ENCODE data around the gene ARMC6.
A peak's percentile ranks its signal among the peaks of the same experiment; 100 is the strongest.
"Not testable (repeated sequence)": the region's sequence is repeated elsewhere in the genome, so short reads cannot be mapped to it uniquely, and the experiment has no call there.

Gene ARMC6

GRCh38 chr19:19022380-19022961 lies 10.9 kb upstream of the ARMC6 start:
- no peak for DNase-seq (ENCODE audit: low read depth in 2 of 2)

GRCh38 chr19:19023376-19023775 lies 10.0 kb upstream of the ARMC6 start:
- not testable (repeated sequence) for DNase-seq (ENCODE audit: low read depth in 2 of 2)

- DNase-seq (ENCODE audit: low read depth in 2 of 2) = no peak
These were observed 7.5 kb upstream of the ARMC6 start for GRCh38 chr19:19025861-19026260.

GRCh38 chr19:19026299-19026971 lies 7.0 kb upstream of the ARMC6 start:
- DNase-seq (ENCODE audit: low read depth in 2 of 2) = no peak

GRCh38 chr19:19027228-19027627 lies 6.2 kb upstream of the ARMC6 start:
- DNase-seq (ENCODE audit: low read depth in 2 of 2) = no peak

- DNase-seq (ENCODE audit: low read depth in 2 of 2) = no peak
These were observed 4.9 kb upstream of the ARMC6 start for GRCh38 chr19:19028526-19028925.

GRCh38 chr19:19031891-19032290 lies 1.5 kb upstream of the ARMC6 start:
- no peak for DNase-seq (ENCODE audit: low read depth in 2 of 2)

- peak in 1 of 2 donors; percentile 56 for DNase-seq (ENCODE audit: low read depth in 2 of 2)
These were observed 805 bp upstream of the ARMC6 start for GRCh38 chr19:19032420-19033175.

GRCh38 chr19:19033176-19033425 lies 302 bp upstream of the ARMC6 start:
- no peak for DNase-seq (ENCODE audit: low read depth in 2 of 2)

GRCh38 chr19:19034204-19034624 lies 811 bp downstream of the ARMC6 start:
- DNase-seq (ENCODE audit: low read depth in 2 of 2) = peak; percentile 23 to 51

- DNase-seq (ENCODE audit: low read depth in 2 of 2) = no peak
These were observed 6.5 kb downstream of the ARMC6 start for GRCh38 chr19:19039901-19040300.

- DNase-seq (ENCODE audit: low read depth in 2 of 2) = no peak
These were observed 7.0 kb downstream of the ARMC6 start for GRCh38 chr19:19040417-19040816.

GRCh38 chr19:19042732-19043280 lies 9.4 kb downstream of the ARMC6 start:
- no peak for DNase-seq (ENCODE audit: low read depth in 2 of 2)

GRCh38 chr19:19043481-19043880 lies 10.1 kb downstream of the ARMC6 start:
- DNase-seq (ENCODE audit: low read depth in 2 of 2) = no peak

- no peak for DNase-seq (ENCODE audit: low read depth in 2 of 2)
These were observed 10.5 kb downstream of the ARMC6 start for GRCh38 chr19:19043881-19044280.

GRCh38 chr19:19049406-19049805 lies 16.0 kb downstream of the ARMC6 start:
- DNase-seq (ENCODE audit: low read depth in 2 of 2) = no peak

- no peak for DNase-seq (ENCODE audit: low read depth in 2 of 2)
These were observed 16.7 kb downstream of the ARMC6 start for GRCh38 chr19:19050104-19050503.

- DNase-seq (ENCODE audit: low read depth in 2 of 2) = no peak
These were observed 17.3 kb downstream of the ARMC6 start for GRCh38 chr19:19050731-19051130.

- no peak for DNase-seq (ENCODE audit: low read depth in 2 of 2)
These were observed 18.2 kb downstream of the ARMC6 start for GRCh38 chr19:19051478-19052213.

- no peak for DNase-seq (ENCODE audit: low read depth in 2 of 2)
These were observed 19.5 kb downstream of the ARMC6 start for GRCh38 chr19:19052921-19053320.

- DNase-seq (ENCODE audit: low read depth in 2 of 2) = peak in 1 of 2 donors; percentile 34
These were observed 20.3 kb downstream of the ARMC6 start for GRCh38 chr19:19053508-19054314.

Data from stimulated activated CD4-positive, alpha-beta T cell treated with anti-CD3 and anti-CD28 coated beads, Interleukin-1b, Interleukin-23, amount 100 ng/mL, for 1 hour (primary cell).